Measurements from ENCODE around the gene RASA3.

RASA3 gene

GRCh38 chr13:113982296-113982661 is 150.1 kb downstream of the RASA3 start:
- ChIA-PET CTCF (no interaction called here), POLR2A (no interaction called here)
- Histone ChIP-seq H3K36me3 (ENCODE audit: control insufficient read depth in 4 of 4, insufficient read depth in 4 of 4, low read length in 3 of 4) (peaks cover 0 to 50% (median 27%) of the 10 kb centered on the region in 4 experiments), H3K27me3 (replicated peaks in 2 of 5; ENCODE audit: control insufficient read depth in 4 of 5, insufficient read depth in 5 of 5, low read length in 4 of 5) (no peaks in the 10 kb centered on the region), H3K9me3 (ENCODE audit: control extremely low read depth in 1 of 5, control insufficient read depth in 4 of 5, insufficient read depth in 2 of 5, low read depth in 1 of 5, low read length in 4 of 5) (no peaks in the 10 kb centered on the region), H3K27ac (ENCODE audit: insufficient read depth in 1 of 2, low read depth in 1 of 2, low read length in 2 of 2, poor library complexity in 1 of 2, severe bottlenecking in 2 of 2) (no peak overlapping the region), H3K4me1 (ENCODE audit: control extremely low read depth in 1 of 4, control insufficient read depth in 4 of 4, insufficient read depth in 4 of 4, low read length in 3 of 4) (no peaks in the 10 kb centered on the region), H3K4me3 (ENCODE audit: control insufficient read depth in 1 of 7, extremely low read depth in 1 of 7, insufficient read depth in 4 of 7, low read depth in 2 of 7, low read length in 6 of 7) (no peak overlapping the region)
- DNase-seq, result no peak
- 98% methylated on average over 14 of the region's 15 CpGs for whole genome bisulfite sequencing (ENCODE audit: insufficient coverage)

DNA sequence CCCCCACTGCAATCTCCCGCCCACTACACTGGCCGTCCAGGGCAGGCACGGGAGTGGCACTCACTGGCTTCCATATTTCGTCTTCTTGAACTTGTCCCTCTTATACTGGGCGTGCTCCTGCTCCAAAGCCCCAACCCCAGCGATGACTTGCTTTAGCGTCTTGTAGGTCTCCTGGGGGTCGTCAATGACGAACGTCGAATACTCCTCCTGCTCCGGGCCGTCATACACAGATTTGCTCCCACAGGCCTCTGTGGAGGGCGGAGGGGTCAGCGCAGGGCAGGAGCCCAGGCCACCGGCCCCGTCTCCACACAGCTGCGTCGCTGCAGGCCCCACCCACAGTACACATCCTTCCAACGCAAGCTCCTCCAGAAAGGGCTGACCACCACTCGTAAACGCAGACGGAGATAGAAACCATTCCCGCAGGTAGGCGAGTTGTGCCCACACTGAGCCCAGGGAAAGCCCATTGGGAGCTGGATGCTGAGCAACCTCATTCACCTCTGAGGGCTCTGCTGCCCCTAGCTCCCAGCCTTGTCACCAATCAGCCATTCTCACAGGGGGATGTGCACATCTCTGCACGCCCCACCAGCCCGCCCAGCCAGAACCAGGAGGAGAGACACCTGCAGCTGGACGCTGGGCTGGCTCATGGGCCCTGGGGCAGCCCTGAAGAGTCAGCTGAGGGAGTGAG is 150.7 kb downstream of the RASA3 start:
- peaks cover 0 to 52% (median 27%) of the 10 kb centered on the region in 4 experiments for H3K36me3 ChIP-seq (ENCODE audit: control insufficient read depth in 4 of 4, insufficient read depth in 4 of 4, low read length in 3 of 4)
- no peaks in the 10 kb centered on the region for H3K9me3 ChIP-seq (ENCODE audit: control extremely low read depth in 1 of 5, control insufficient read depth in 4 of 5, insufficient read depth in 2 of 5, low read depth in 1 of 5, low read length in 4 of 5)
- no peak overlapping the region for H3K27ac ChIP-seq (ENCODE audit: insufficient read depth in 1 of 2, low read depth in 1 of 2, low read length in 2 of 2, poor library complexity in 1 of 2, severe bottlenecking in 2 of 2)
- H3K27me3 ChIP-seq (replicated peaks in 2 of 5; ENCODE audit: control insufficient read depth in 4 of 5, insufficient read depth in 5 of 5, low read length in 4 of 5), result no peaks in the 10 kb centered on the region
- no peak for DNase-seq
- no peaks in the 10 kb centered on the region for H3K4me1 ChIP-seq (ENCODE audit: control extremely low read depth in 1 of 4, control insufficient read depth in 4 of 4, insufficient read depth in 4 of 4, low read length in 3 of 4)
- POLR2A ChIA-PET, result no interaction called here
- CTCF ChIA-PET, result interaction anchor here (1.2 kb wide), 1 partner anchor 13 kb away, joined by 4 read pairs; no protein-coding TSS in a partner anchor
- no peak overlapping the region for H3K4me3 ChIP-seq (ENCODE audit: control insufficient read depth in 1 of 7, extremely low read depth in 1 of 7, insufficient read depth in 4 of 7, low read depth in 2 of 7, low read length in 6 of 7)
- WGBS (ENCODE audit: insufficient coverage), result 94% methylated on average over 27 of the region's 28 CpGs

DNA sequence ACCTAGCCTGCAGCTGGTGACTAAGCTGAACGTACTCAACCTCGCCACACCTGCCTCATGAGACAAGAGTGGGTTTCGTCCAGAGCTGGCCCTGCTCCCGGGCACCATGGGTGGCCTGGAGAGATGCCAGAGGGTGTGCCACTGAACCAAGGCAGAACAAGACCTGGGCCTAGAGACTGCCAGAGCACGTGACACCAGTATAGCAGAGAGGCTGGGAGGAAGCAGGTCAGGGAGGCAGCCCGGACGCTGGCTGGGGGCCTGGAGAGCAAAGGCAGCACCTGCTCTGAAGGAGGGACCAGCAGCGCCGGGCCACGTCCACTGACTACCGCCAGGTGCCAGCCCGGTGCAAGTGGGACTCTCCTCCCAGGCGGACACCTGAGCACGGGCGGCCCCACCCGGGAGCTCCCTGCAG is 151.2 kb downstream of the RASA3 start:
- ChIA-PET CTCF (interaction anchor here (1.2 kb wide), 1 partner anchor 13 kb away, joined by 4 read pairs; no protein-coding TSS in a partner anchor), POLR2A (no interaction called here)
- H3K27me3 ChIP-seq (replicated peaks in 2 of 5; ENCODE audit: control insufficient read depth in 4 of 5, insufficient read depth in 5 of 5, low read length in 4 of 5), result no peaks in the 10 kb centered on the region
- WGBS (ENCODE audit: insufficient coverage), result 92% methylated on average over 13 of the region's 16 CpGs
- H3K27ac ChIP-seq (ENCODE audit: insufficient read depth in 1 of 2, low read depth in 1 of 2, low read length in 2 of 2, poor library complexity in 1 of 2, severe bottlenecking in 2 of 2), result no peak overlapping the region
- no peak for DNase-seq
- peaks cover 0 to 52% (median 27%) of the 10 kb centered on the region in 4 experiments for H3K36me3 ChIP-seq (ENCODE audit: control insufficient read depth in 4 of 4, insufficient read depth in 4 of 4, low read length in 3 of 4)
- H3K4me1 ChIP-seq (ENCODE audit: control extremely low read depth in 1 of 4, control insufficient read depth in 4 of 4, insufficient read depth in 4 of 4, low read length in 3 of 4), result no peaks in the 10 kb centered on the region
- no peak overlapping the region for H3K4me3 ChIP-seq (ENCODE audit: control insufficient read depth in 1 of 7, extremely low read depth in 1 of 7, insufficient read depth in 4 of 7, low read depth in 2 of 7, low read length in 6 of 7)
- no peaks in the 10 kb centered on the region for H3K9me3 ChIP-seq (ENCODE audit: control extremely low read depth in 1 of 5, control insufficient read depth in 4 of 5, insufficient read depth in 2 of 5, low read depth in 1 of 5, low read length in 4 of 5)

GRCh38 chr13:113980489-113981064 is 151.8 kb downstream of the RASA3 start:
- POLR2A ChIA-PET, result no interaction called here
- WGBS (ENCODE audit: insufficient coverage), result 95% methylated on average over 8 of the region's 12 CpGs
- H3K4me1 ChIP-seq (ENCODE audit: control extremely low read depth in 1 of 4, control insufficient read depth in 4 of 4, insufficient read depth in 4 of 4, low read length in 3 of 4), result no peaks in the 10 kb centered on the region
- H3K27ac ChIP-seq (ENCODE audit: insufficient read depth in 1 of 2, low read depth in 1 of 2, low read length in 2 of 2, poor library complexity in 1 of 2, severe bottlenecking in 2 of 2), result no peak overlapping the region
- H3K4me3 ChIP-seq (ENCODE audit: control insufficient read depth in 1 of 7, extremely low read depth in 1 of 7, insufficient read depth in 4 of 7, low read depth in 2 of 7, low read length in 6 of 7), result no peak overlapping the region
- CTCF ChIA-PET, result interaction anchor here (1.2 kb wide), 1 partner anchor 14 kb away, joined by 4 read pairs; no protein-coding TSS in a partner anchor
- no peaks in the 10 kb centered on the region for H3K9me3 ChIP-seq (ENCODE audit: control extremely low read depth in 1 of 5, control insufficient read depth in 4 of 5, insufficient read depth in 2 of 5, low read depth in 1 of 5, low read length in 4 of 5)
- DNase-seq, result no peak
- peaks cover 0 to 55% (median 28%) of the 10 kb centered on the region in 4 experiments for H3K36me3 ChIP-seq (ENCODE audit: control insufficient read depth in 4 of 4, insufficient read depth in 4 of 4, low read length in 3 of 4)
- H3K27me3 ChIP-seq (replicated peaks in 2 of 5; ENCODE audit: control insufficient read depth in 4 of 5, insufficient read depth in 5 of 5, low read length in 4 of 5), result no peaks in the 10 kb centered on the region

- no peak for DNase-seq
- Histone ChIP-seq H3K4me3 (ENCODE audit: control insufficient read depth in 1 of 7, extremely low read depth in 1 of 7, insufficient read depth in 4 of 7, low read depth in 2 of 7, low read length in 6 of 7) (no peak overlapping the region), H3K27me3 (replicated peaks in 2 of 5; ENCODE audit: control insufficient read depth in 4 of 5, insufficient read depth in 5 of 5, low read length in 4 of 5) (no peaks in the 10 kb centered on the region), H3K36me3 (ENCODE audit: control insufficient read depth in 4 of 4, insufficient read depth in 4 of 4, low read length in 3 of 4) (peaks cover 0 to 62% (median 31%) of the 10 kb centered on the region in 4 experiments), H3K27ac (ENCODE audit: insufficient read depth in 1 of 2, low read depth in 1 of 2, low read length in 2 of 2, poor library complexity in 1 of 2, severe bottlenecking in 2 of 2) (no peak overlapping the region), H3K4me1 (ENCODE audit: control extremely low read depth in 1 of 4, control insufficient read depth in 4 of 4, insufficient read depth in 4 of 4, low read length in 3 of 4) (no peaks in the 10 kb centered on the region), H3K9me3 (ENCODE audit: control extremely low read depth in 1 of 5, control insufficient read depth in 4 of 5, insufficient read depth in 2 of 5, low read depth in 1 of 5, low read length in 4 of 5) (no peaks in the 10 kb centered on the region)
- ChIA-PET POLR2A (no interaction called here), CTCF (interaction anchor here (1.2 kb wide), 1 partner anchor 14 kb away, joined by 4 read pairs; no protein-coding TSS in a partner anchor)
- WGBS (ENCODE audit: insufficient coverage), result 94% methylated on average over 20 of the region's 20 CpGs
Observed at GRCh38 chr13:113979791-113980471, 152.5 kb downstream of the RASA3 start.

- DNase-seq, result no peak
- H3K9me3 ChIP-seq (ENCODE audit: control extremely low read depth in 1 of 5, control insufficient read depth in 4 of 5, insufficient read depth in 2 of 5, low read depth in 1 of 5, low read length in 4 of 5), result no peaks in the 10 kb centered on the region
- WGBS (ENCODE audit: insufficient coverage), result 93% methylated on average over 35 of the region's 41 CpGs
- H3K27ac ChIP-seq (ENCODE audit: insufficient read depth in 1 of 2, low read depth in 1 of 2, low read length in 2 of 2, poor library complexity in 1 of 2, severe bottlenecking in 2 of 2), result no peak overlapping the region
- ChIA-PET POLR2A (no interaction called here), CTCF (no interaction called here)
- H3K4me1 ChIP-seq (ENCODE audit: control extremely low read depth in 1 of 4, control insufficient read depth in 4 of 4, insufficient read depth in 4 of 4, low read length in 3 of 4), result no peaks in the 10 kb centered on the region
- no peak overlapping the region for H3K4me3 ChIP-seq (ENCODE audit: control insufficient read depth in 1 of 7, extremely low read depth in 1 of 7, insufficient read depth in 4 of 7, low read depth in 2 of 7, low read length in 6 of 7)
- no peaks in the 10 kb centered on the region for H3K27me3 ChIP-seq (replicated peaks in 2 of 5; ENCODE audit: control insufficient read depth in 4 of 5, insufficient read depth in 5 of 5, low read length in 4 of 5)
- peaks cover 2 to 68% (median 34%) of the 10 kb centered on the region in 4 experiments for H3K36me3 ChIP-seq (ENCODE audit: control insufficient read depth in 4 of 4, insufficient read depth in 4 of 4, low read length in 3 of 4)
Observed at GRCh38 chr13:113978741-113979481, 153.5 kb downstream of the RASA3 start.
